Measurements from ENCODE around the gene EXOC2. TPM values are rescaled to one million over a fixed set of nuclear protein-coding genes. Genes with fewer than 3 reads are reported as not detected.

The EXOC2 gene
- total RNA-seq, 2 experiments from 2014 or later: 43.4 to 43.6 TPM

Other genes with a start within 250 kb of the EXOC2 start
- under 1 TPM; 0.71 to 0.82 TPM for gene HUS1B, start 36.0 kb downstream of the EXOC2 start, total RNA-seq